ENCODE measurements around the gene ZNF202. TPM values are rescaled to one million over a fixed set of nuclear protein-coding genes. Genes with fewer than 3 reads are reported as not detected.

The ZNF202 gene
- total RNA-seq, 1 donor from 2014 or later = 10.6 TPM

GRCh38 chr11:123760894-123761293 is 19.4 kb upstream of the ZNF202 start:
- Histone ChIP-seq H3K4me3 (no peak overlapping the region), H3K36me3 (no peaks in the 10 kb centered on the region), H3K27me3 (ENCODE audit: low read depth) (no peaks in the 10 kb centered on the region), H3K4me1 (no peaks in the 10 kb centered on the region), H3K9me3 (no peaks in the 10 kb centered on the region), H3K27ac (no peak overlapping the region)
- DNase-seq = no peak
- TF ChIP-seq CTCF (IDR thresholded peaks at IDR 0.05) = no peak
- intact Hi-C loops (cut with DNase I) = no loop called here
- no peak for ATAC-seq

GRCh38 chr11:123757976-123758375 is 16.5 kb upstream of the ZNF202 start:
- no peaks in the 10 kb centered on the region for H3K36me3 ChIP-seq
- H3K27ac ChIP-seq = no peak overlapping the region
- ATAC-seq (no peak), DNase-seq (no peak)
- intact Hi-C loops (cut with DNase I) = no loop called here
- H3K27me3 ChIP-seq (ENCODE audit: low read depth) = no peaks in the 10 kb centered on the region
- H3K9me3 ChIP-seq = no peaks in the 10 kb centered on the region
- no peak for TF ChIP-seq CTCF (IDR thresholded peaks at IDR 0.05)
- no peak overlapping the region for H3K4me3 ChIP-seq
- H3K4me1 ChIP-seq = no peaks in the 10 kb centered on the region

GRCh38 chr11:123755813-123756212 is 14.4 kb upstream of the ZNF202 start:
- Histone ChIP-seq H3K9me3 (no peaks in the 10 kb centered on the region), H3K4me1 (no peaks in the 10 kb centered on the region), H3K4me3 (no peak overlapping the region), H3K27ac (no peak overlapping the region), H3K36me3 (no peaks in the 10 kb centered on the region), H3K27me3 (ENCODE audit: low read depth) (no peaks in the 10 kb centered on the region)
- no peak for DNase-seq
- intact Hi-C loops (cut with DNase I) = no loop called here
- TF ChIP-seq CTCF (IDR thresholded peaks at IDR 0.05) = no peak
- ATAC-seq = no peak

GRCh38 chr11:123755344-123755743 is 13.9 kb upstream of the ZNF202 start:
- no peak for ATAC-seq

GRCh38 chr11:123754101-123754568 is 12.7 kb upstream of the ZNF202 start, which contains the start of gene OR6X1:
Gene OR6X1, minus strand, starts transcription at chr11:123754518. Its CDS starts 0 bp downstream, at chr11:123754518.
- no peak for TF ChIP-seq CTCF (IDR thresholded peaks at IDR 0.05)
- intact Hi-C loops (cut with DNase I) = no loop called here
- ATAC-seq = no peak
- Histone ChIP-seq H3K4me1 (no peaks in the 10 kb centered on the region), H3K27me3 (ENCODE audit: low read depth) (no peaks in the 10 kb centered on the region), H3K4me3 (no peak within 1 kb of the TSS), H3K36me3 (no peaks in the 10 kb centered on the region), H3K27ac (no peak within 1 kb of the TSS), H3K9me3 (no peaks in the 10 kb centered on the region)
- DNase-seq = no peak

More at GRCh38 chr11:123755344-123755743, 13.9 kb upstream of the ZNF202 start:
- Histone ChIP-seq H3K27ac (no peak overlapping the region), H3K9me3 (no peaks in the 10 kb centered on the region), H3K27me3 (ENCODE audit: low read depth) (no peaks in the 10 kb centered on the region), H3K4me3 (no peak overlapping the region), H3K36me3 (no peaks in the 10 kb centered on the region), H3K4me1 (no peaks in the 10 kb centered on the region)
- no peak for TF ChIP-seq CTCF (IDR thresholded peaks at IDR 0.05)
- no peak for DNase-seq
- intact Hi-C loops (cut with DNase I) = no loop called here

GRCh38 chr11:123753110-123753509 is 11.7 kb upstream of the ZNF202 start:
- DNase-seq (no peak), ATAC-seq (no peak)
- H3K36me3 ChIP-seq = no peaks in the 10 kb centered on the region
- H3K4me1 ChIP-seq = no peaks in the 10 kb centered on the region
- no peak for TF ChIP-seq CTCF (IDR thresholded peaks at IDR 0.05)
- H3K9me3 ChIP-seq = no peaks in the 10 kb centered on the region
- H3K27ac ChIP-seq = no peak overlapping the region
- no peak overlapping the region for H3K4me3 ChIP-seq
- intact Hi-C loops (cut with DNase I) = no loop called here
- no peaks in the 10 kb centered on the region for H3K27me3 ChIP-seq (ENCODE audit: low read depth)
